Loucy (cell line): Measurements from ENCODE around the gene DNAJC11.
A peak's percentile ranks its signal among the peaks of the same experiment; 100 is the strongest.

Experiments used
- H2AFZ ChIP-seq: fragments of 200-600 bp; sonication (generic); 2 replicates; pipeline ENCODE4 v1.6.0; 2016; ENCODE audit warnings: antibody characterized with exemption, mild to moderate bottlenecking, low read length, moderate library complexity
- H3F3A ChIP-seq: fragments of 200-600 bp; 2 replicates; pipeline ENCODE4 v1.6.0; 2016; ENCODE audit warnings: antibody characterized with exemption, low read depth, mild to moderate bottlenecking
- H3K27me3 ChIP-seq: fragments of 200-600 bp; sonication (generic); 2 replicates; pipeline ENCODE4 v1.6.1; 2014; ENCODE audit warnings: low read length, mild to moderate bottlenecking; ENCODE audit not compliant: insufficient read depth, poor library complexity, severe bottlenecking
- H3K36me3 ChIP-seq: fragments of 200-600 bp; sonication (generic); 2 replicates; pipeline ENCODE4 v1.6.1; 2016; ENCODE audit warnings: low read length; ENCODE audit not compliant: insufficient read depth
- H3K4me1 ChIP-seq: fragments of 200-600 bp; sonication (generic); 2 replicates; pipeline ENCODE4 v1.5.1; 2014; ENCODE audit warnings: low read length, mild to moderate bottlenecking; ENCODE audit not compliant: insufficient read depth, poor library complexity, severe bottlenecking
- H3K4me2 ChIP-seq: fragments of 200-600 bp; sonication (generic); 2 replicates; pipeline ENCODE4 v1.6.0; 2014; ENCODE audit warnings: antibody characterized with exemption, low read length, low read depth, mild to moderate bottlenecking; ENCODE audit not compliant: poor library complexity, severe bottlenecking
- H3K4me3 ChIP-seq: fragments of 200-600 bp; sonication (generic); 2 replicates; pipeline ENCODE4 v1.5.1; 2014; ENCODE audit warnings: low read length, mild to moderate bottlenecking, mixed read lengths; ENCODE audit not compliant: poor library complexity, severe bottlenecking
- H3K79me2 ChIP-seq: fragments of 200-600 bp; sonication (generic); 2 replicates; pipeline ENCODE4 v1.6.1; 2014; ENCODE audit warnings: low read length; ENCODE audit not compliant: insufficient read depth
- H3K9ac ChIP-seq: fragments of 200-600 bp; sonication (generic); 2 replicates; pipeline ENCODE4 v1.6.0; 2014; ENCODE audit warnings: mild to moderate bottlenecking, low read depth, low read length, moderate library complexity; ENCODE audit not compliant: poor library complexity, severe bottlenecking
- H3K9me2 ChIP-seq: fragments of 200-600 bp; sonication (generic); replicated peaks from 2 replicates; pipeline ENCODE4 v1.6.1; 2016; ENCODE audit warnings: low read depth, low read length, mixed read lengths
- H3K9me3 ChIP-seq: fragments of 200-600 bp; sonication (generic); 2 replicates; pipeline ENCODE4 v1.6.1; 2014; ENCODE audit warnings: mild to moderate bottlenecking, antibody characterized with exemption, low read length, low read depth; ENCODE audit not compliant: insufficient read depth
- H4K20me1 ChIP-seq: fragments of 200-600 bp; sonication (generic); 2 replicates; pipeline ENCODE4 v1.6.0; 2014; ENCODE audit warnings: antibody characterized with exemption, low read length, mild to moderate bottlenecking; ENCODE audit not compliant: insufficient read depth, poor library complexity, severe bottlenecking
- EZH2phosphoT487 ChIP-seq: fragments of 200-600 bp; IDR thresholded peaks from 2 replicates; pipeline ENCODE4 v1.6.1; 2018; ENCODE audit warnings: antibody characterized with exemption, mild to moderate bottlenecking, moderate library complexity, borderline replicate concordance
- TF ChIP-seq, protein P1 (sequence below): fragments of 200-600 bp; sonication (generic); conservative IDR thresholded peaks from 2 replicates; pipeline ENCODE4 v1.5.1; 2014; ENCODE audit warnings: mild to moderate bottlenecking, antibody characterized with exemption, low read length

DNAJC11 gene, protein sequence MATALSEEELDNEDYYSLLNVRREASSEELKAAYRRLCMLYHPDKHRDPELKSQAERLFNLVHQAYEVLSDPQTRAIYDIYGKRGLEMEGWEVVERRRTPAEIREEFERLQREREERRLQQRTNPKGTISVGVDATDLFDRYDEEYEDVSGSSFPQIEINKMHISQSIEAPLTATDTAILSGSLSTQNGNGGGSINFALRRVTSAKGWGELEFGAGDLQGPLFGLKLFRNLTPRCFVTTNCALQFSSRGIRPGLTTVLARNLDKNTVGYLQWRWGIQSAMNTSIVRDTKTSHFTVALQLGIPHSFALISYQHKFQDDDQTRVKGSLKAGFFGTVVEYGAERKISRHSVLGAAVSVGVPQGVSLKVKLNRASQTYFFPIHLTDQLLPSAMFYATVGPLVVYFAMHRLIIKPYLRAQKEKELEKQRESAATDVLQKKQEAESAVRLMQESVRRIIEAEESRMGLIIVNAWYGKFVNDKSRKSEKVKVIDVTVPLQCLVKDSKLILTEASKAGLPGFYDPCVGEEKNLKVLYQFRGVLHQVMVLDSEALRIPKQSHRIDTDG

DNA sequence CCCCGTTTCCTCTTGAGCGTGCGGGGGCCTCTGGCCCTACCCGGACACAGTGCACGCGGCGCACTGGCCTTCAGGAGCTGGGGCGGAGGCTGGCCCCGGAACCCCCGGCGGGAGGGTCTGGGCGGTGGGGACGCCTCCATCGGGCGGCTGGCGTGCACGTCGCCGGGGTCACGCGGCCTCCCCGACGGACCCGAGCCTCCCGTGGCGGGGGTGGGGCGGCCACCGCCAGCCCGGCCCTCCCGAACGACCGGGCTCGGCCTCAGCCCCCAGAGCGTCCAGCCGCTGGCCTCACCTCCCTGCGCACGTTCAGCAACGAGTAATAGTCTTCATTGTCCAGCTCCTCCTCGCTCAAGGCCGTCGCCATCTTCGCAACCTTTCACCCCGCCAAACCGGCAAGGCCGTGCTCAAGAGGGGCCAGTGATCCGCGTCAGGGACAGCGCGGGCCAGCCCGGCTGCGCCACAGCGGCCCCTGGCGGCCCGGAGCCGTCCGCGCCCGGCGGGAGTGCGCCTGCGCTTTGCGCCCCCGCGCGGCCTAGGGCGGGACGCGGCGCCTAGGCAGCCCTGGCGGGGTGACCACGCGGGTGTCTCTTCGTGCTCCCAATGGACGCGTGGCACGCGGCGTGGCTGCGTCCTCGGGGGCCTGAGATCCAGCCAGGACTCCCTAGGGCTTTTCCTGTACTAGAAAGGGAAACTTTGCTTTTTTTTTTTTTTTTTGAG lies at the start of gene DNAJC11:
TSS of gene DNAJC11 (minus strand) at position 380 of the 717 bp plus-strand sequence. CDS start at position 364, 16 bp downstream.
- Histone ChIP-seq H3K27me3 (peaks cover 8% of the 10 kb centered on the region), H3K36me3 (no peaks in the 10 kb centered on the region), H3K9me2 (no peaks in the 10 kb centered on the region), H3F3A (no peaks in the 10 kb centered on the region), H3K9ac (peak within 1 kb of the TSS; percentile 91), H3K4me1 (peaks cover 5% of the 10 kb centered on the region), H2AFZ (peak within 1 kb of the TSS; percentile 85), H3K79me2 (peaks cover 45% of the 10 kb centered on the region), H3K4me2 (peak within 1 kb of the TSS; percentile 99), H3K9me3 (no peaks in the 10 kb centered on the region), H4K20me1 (peaks cover 17% of the 10 kb centered on the region), H3K4me3 (peak within 1 kb of the TSS; percentile 98)
- no peak for TF ChIP-seq EZH2phosphoT487
- TF ChIP-seq, protein P1, sequence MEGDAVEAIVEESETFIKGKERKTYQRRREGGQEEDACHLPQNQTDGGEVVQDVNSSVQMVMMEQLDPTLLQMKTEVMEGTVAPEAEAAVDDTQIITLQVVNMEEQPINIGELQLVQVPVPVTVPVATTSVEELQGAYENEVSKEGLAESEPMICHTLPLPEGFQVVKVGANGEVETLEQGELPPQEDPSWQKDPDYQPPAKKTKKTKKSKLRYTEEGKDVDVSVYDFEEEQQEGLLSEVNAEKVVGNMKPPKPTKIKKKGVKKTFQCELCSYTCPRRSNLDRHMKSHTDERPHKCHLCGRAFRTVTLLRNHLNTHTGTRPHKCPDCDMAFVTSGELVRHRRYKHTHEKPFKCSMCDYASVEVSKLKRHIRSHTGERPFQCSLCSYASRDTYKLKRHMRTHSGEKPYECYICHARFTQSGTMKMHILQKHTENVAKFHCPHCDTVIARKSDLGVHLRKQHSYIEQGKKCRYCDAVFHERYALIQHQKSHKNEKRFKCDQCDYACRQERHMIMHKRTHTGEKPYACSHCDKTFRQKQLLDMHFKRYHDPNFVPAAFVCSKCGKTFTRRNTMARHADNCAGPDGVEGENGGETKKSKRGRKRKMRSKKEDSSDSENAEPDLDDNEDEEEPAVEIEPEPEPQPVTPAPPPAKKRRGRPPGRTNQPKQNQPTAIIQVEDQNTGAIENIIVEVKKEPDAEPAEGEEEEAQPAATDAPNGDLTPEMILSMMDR, result peak; percentile 75

DNA sequence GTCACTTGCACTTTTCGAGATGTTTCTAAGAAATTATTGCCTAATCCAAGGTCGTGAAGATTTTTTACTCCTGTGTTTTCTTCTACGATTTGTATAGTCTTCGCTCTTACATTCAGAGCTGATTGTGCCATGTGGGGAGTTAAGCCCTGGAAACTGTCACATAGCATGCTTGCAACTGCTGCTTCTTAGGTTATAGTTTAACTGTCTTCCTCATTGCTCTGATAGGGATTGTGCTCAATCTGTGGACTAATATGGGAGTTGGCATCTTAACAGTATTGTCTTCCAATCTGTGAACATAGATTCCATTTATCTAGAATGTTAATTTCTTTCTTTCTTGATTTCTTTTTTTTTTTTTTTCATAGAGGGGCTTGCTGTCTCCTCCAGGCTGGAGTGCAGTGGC lies 48.9 kb upstream of the DNAJC11 start:
- Histone ChIP-seq H3F3A (no peaks in the 10 kb centered on the region), H3K27me3 (no peaks in the 10 kb centered on the region), H3K36me3 (no peaks in the 10 kb centered on the region), H3K9ac (no peak overlapping the region), H3K4me3 (no peak overlapping the region), H3K9me3 (no peaks in the 10 kb centered on the region), H3K9me2 (no peaks in the 10 kb centered on the region), H3K4me1 (no peaks in the 10 kb centered on the region), H3K4me2 (no peak overlapping the region), H4K20me1 (no peaks in the 10 kb centered on the region), H3K79me2 (no peaks in the 10 kb centered on the region), H2AFZ (no peak overlapping the region)
- no peak for TF ChIP-seq EZH2phosphoT487
- TF ChIP-seq, protein P1, result no peak

DNA sequence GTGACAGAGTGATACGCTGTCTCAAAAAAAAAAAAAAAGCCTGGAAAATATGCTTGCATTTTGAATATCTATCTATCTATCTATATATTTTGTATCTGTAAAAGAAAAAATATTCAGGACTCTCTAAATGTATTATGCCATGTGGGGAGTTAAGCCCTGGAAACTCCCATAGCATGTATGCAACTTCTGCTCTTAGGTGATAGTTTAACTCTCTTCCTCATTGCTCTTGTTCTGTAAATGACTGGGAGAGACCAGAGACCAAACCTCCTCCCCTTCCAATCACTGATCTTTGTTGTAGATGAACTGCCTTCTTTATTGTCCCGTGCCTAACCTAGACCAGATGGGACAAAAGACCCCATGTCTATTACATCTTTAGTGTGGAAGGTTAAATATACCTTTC lies 46.1 kb upstream of the DNAJC11 start:
- no peaks in the 10 kb centered on the region for H3K4me1 ChIP-seq
- H3K36me3 ChIP-seq, result no peaks in the 10 kb centered on the region
- no peak overlapping the region for H2AFZ ChIP-seq
- TF ChIP-seq, protein P1, result no peak
- TF ChIP-seq EZH2phosphoT487, result no peak
- no peaks in the 10 kb centered on the region for H3K9me2 ChIP-seq
- no peaks in the 10 kb centered on the region for H3F3A ChIP-seq
- H3K9me3 ChIP-seq, result no peaks in the 10 kb centered on the region
- H3K4me2 ChIP-seq, result no peak overlapping the region
- H3K4me3 ChIP-seq, result no peak overlapping the region
- no peak overlapping the region for H3K9ac ChIP-seq
- H4K20me1 ChIP-seq, result no peaks in the 10 kb centered on the region
- H3K27me3 ChIP-seq, result no peaks in the 10 kb centered on the region
- H3K79me2 ChIP-seq, result no peaks in the 10 kb centered on the region
